22Rv1 (cell line): ENCODE results near the gene B4GALT3.

Source experiments
- H3K27ac ChIP-seq: fragments of 450-650 bp; 2 replicates; pipeline ENCODE4 v1.5.1; 2017
- CTCF ChIP-seq: fragments of 450-650 bp; IDR thresholded peaks from 2 replicates; pipeline ENCODE4 v1.5.1; 2017; ENCODE audit warnings: mild to moderate bottlenecking
- ZFX ChIP-seq: fragments of 450-650 bp; IDR thresholded peaks from 2 replicates; pipeline ENCODE4 v1.6.1; 2017; ENCODE audit warnings: antibody characterized with exemption, borderline replicate concordance

B4GALT3 gene

GRCh38 chr1:161140755-161141400, 36.4 kb downstream of the B4GALT3 start:
- H3K27ac ChIP-seq: no peak overlapping the region
- no peak for TF ChIP-seq CTCF
- TF ChIP-seq ZFX: no peak

- TF ChIP-seq ZFX (no peak), CTCF (peak; percentile 81)
- no peak overlapping the region for H3K27ac ChIP-seq
Observed at GRCh38 chr1:161139766-161140165, 37.5 kb downstream of the B4GALT3 start.

- TF ChIP-seq ZFX (no peak), CTCF (no peak)
- H3K27ac ChIP-seq: no peak overlapping the region
Observed at GRCh38 chr1:161138431-161138830, 38.9 kb downstream of the B4GALT3 start.

- TF ChIP-seq ZFX (no peak), CTCF (no peak)
- H3K27ac ChIP-seq: no peak overlapping the region
Observed at GRCh38 chr1:161137881-161138280, 39.4 kb downstream of the B4GALT3 start.

GRCh38 chr1:161133220-161133740, 44.0 kb downstream of the B4GALT3 start:
- TF ChIP-seq CTCF (no peak), ZFX (no peak)
- H3K27ac ChIP-seq: peak overlapping the region; percentile 99

- H3K27ac ChIP-seq: peak within 1 kb of the TSS; percentile 99
- no peak for TF ChIP-seq ZFX
- peak; percentile 43 for TF ChIP-seq CTCF
Observed at GRCh38 chr1:161132410-161133219, 44.7 kb downstream of the B4GALT3 start, which contains the start of gene DEDD. TSS of gene DEDD (minus strand) at chr1:161132667. CDS start at chr1:161124462, 8,205 bp downstream.
